GM23248 (cell line): ENCODE results near the gene S100A11.

ENCODE experiments used
- EZH2 ChIP-seq: fragments of 200-600 bp; sonication (generic); IDR thresholded peaks from 2 replicates; pipeline ENCODE4 v1.6.1; 2018; ENCODE audit warnings: antibody characterized with exemption, mild to moderate bottlenecking; ENCODE audit not compliant: insufficient read depth, poor library complexity, severe bottlenecking
- EZH2phosphoT487 ChIP-seq: fragments of 200-600 bp; sonication (generic); IDR thresholded peaks from 2 replicates; pipeline ENCODE4 v1.6.1; 2018; ENCODE audit warnings: antibody characterized with exemption, moderate library complexity, mild to moderate bottlenecking, low read depth; ENCODE audit not compliant: insufficient read depth

- TF ChIP-seq EZH2phosphoT487: no peak
- no peak for TF ChIP-seq EZH2
Measured at GRCh38 chr1:152071123-152071522, 34.3 kb upstream of the S100A11 start.
